Measurements from ENCODE around the gene PDZRN4.

Gene PDZRN4

GRCh38 chr12:41462312-41462711 is 274.2 kb downstream of the PDZRN4 start:
- no peak for DNase-seq

GRCh38 chr12:41465526-41465925 is 277.4 kb downstream of the PDZRN4 start:
- DNase-seq: no peak

- no peak for DNase-seq
Measured at GRCh38 chr12:41466300-41466699, 278.2 kb downstream of the PDZRN4 start.

- no peak for DNase-seq
Measured at GRCh38 chr12:41466802-41467201, 278.7 kb downstream of the PDZRN4 start.

GRCh38 chr12:41467591-41468325 is 279.6 kb downstream of the PDZRN4 start:
- DNase-seq: no peak

GRCh38 chr12:41468341-41468740 is 280.2 kb downstream of the PDZRN4 start:
- DNase-seq: no peak

GRCh38 chr12:41468756-41469155 is 280.6 kb downstream of the PDZRN4 start:
- no peak for DNase-seq

DNA sequence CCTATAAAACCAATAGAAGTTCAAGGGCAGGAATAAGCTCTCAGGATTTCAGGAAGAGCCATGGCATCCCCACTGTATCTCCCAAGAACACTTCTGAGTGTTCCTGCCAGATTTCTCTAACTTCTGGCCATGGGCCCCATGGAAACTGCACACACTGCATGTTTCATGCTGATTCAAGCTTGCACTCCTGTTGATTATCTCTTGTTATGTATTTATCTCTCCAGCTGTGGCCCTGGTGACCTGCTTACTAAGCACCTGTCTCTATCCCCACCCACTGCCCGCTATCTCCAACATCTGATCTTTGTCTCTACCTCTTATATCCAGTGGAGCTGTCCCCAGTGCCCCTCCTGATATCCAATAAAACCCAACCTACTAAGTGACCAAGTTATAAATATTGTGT is 285.3 kb downstream of the PDZRN4 start:
- no peak for DNase-seq

DNA sequence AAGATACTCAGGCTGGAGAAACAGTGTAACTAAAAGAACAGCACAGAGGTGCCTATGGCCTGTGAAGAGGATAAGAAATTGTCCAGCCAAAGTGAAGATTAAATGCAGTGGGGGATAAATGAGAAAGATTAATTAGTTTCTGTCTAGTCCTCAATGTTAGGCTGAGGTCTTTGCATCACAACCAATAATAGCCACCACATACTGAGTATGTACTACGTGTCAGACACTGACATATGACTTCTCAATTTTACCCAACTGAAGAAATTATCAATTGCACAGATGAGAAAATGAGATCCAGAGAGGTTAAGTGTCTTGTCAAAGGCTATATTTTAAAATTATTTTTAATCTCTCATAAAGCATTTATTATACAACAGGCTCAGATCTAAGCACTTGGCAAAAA is 285.9 kb downstream of the PDZRN4 start:
- DNase-seq: no peak

- DNase-seq: no peak
Measured at GRCh38 chr12:41476499-41477439, 288.6 kb downstream of the PDZRN4 start.

GRCh38 chr12:41479426-41479825 is 291.3 kb downstream of the PDZRN4 start:
- no peak for DNase-seq

GRCh38 chr12:41485203-41485602 is 297.1 kb downstream of the PDZRN4 start:
- DNase-seq: no peak

- no peak for DNase-seq
Measured at GRCh38 chr12:41486718-41487117, 298.6 kb downstream of the PDZRN4 start.

DNA sequence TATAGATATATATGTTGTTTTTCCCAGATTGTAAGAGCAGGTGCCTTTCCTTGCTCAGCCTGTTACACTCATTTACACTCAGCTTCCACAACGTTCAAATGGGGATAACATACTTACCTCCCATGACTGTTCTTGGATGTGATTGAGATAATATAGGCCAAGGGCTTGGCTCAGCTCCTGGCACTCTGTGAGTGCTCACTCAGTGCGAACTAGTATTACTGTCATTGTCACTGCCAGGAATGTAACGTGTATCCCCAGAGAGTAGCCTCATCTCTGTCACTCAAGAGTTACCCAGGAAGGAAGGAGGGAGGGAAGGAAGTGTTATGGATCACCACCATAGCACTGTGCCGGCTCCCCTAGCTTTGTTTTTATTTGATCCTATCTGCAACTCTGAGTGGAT is 307.9 kb downstream of the PDZRN4 start:
- DNase-seq: no peak

DNA sequence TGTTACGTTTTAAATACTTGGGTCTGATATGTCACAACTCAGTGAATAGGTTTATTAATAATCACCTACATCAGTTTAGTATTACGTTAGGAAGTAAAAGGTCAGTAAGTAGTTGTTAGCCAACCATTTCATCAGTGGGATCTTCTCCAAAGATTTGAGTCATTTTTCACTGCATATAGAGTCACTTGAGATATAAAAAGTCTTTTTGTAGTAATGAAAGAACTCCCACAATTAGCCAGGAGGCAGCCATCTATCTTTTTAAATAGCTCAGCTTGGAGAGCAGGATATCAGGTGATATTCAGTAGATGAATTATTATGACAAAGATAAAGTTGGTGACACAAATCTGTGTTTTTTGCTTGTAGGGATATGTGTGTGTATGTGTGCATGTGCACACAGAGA is 309.3 kb downstream of the PDZRN4 start:
- DNase-seq: no peak

- no peak for DNase-seq
Measured at GRCh38 chr12:41504976-41505375, 316.9 kb downstream of the PDZRN4 start.

DNA sequence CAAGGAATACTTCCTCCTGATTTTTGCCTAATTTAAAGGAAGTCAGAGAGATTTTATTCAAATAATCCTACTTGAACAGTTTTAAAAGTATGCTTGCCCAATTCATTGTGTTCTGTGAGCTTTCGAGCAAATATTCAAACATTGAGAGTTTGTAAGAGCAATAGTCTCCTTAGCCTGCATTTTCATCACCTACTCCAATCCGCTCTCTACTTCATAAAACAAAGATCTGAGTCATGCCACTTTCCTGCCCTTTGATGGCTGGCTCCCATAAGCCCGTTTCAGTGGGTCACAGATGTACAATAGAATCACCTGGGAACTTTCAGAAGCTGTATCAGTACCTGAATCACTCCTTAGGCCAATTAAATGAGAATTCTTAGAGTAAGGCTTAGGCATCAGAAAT is 319.2 kb downstream of the PDZRN4 start:
- DNase-seq: no peak

DNA sequence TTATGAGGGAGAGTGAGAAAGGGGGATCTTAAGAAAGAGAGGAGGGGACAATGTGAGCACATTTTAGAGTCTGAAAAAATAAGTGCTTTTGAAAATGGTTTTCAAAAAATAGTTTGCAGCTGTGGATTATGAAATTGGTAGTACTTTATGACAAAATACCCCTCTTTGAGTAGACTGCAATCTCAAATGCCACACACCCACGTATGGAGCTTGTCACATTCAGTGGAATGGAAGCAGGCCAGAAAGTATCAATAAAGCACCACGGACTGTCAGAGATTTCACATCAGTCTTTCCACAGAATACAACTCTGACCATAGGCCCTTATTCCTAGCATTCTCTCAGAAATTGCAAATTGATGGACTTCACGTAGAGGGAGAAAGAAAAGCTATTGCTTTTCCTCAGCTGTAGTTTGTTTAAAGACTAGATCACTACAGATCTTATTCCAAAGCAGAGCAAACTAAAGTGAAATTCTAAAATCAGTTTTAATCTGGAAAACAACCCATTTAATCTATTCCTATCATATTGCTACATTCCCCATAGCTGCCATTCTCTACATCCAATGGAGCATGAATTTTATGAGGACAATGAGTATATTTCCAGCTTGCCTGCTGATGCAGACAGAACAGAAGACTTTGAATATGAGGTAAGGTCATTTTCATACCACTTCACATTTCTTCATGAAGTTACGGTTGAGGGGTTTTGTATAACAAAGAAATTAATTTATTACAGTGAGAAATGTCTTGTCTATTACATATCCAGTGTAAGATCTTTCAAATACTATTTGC is 321.3 kb downstream of the PDZRN4 start:
- no peak for DNase-seq

DNA sequence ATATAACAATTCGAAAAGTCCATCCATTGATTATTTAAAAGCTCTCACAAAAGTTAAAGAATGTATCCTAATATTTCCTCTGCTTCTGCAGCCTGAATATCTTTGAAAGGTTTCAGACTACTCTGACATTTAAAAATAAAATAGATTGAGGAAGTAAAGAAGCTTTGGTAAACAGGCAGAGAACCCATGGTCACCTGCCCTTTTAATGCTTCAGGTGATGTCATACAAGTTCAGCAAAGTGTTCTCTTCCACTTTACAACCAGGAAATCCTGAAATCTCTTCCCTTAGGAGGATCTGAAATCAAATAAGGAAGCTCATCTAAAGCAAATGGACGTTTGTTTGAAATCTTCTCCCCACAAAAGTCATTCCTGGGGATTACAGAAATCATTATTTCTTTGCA is 322.4 kb downstream of the PDZRN4 start:
- DNase-seq: no peak

GRCh38 chr12:41511247-41511646 is 323.1 kb downstream of the PDZRN4 start:
- DNase-seq: no peak

DNA sequence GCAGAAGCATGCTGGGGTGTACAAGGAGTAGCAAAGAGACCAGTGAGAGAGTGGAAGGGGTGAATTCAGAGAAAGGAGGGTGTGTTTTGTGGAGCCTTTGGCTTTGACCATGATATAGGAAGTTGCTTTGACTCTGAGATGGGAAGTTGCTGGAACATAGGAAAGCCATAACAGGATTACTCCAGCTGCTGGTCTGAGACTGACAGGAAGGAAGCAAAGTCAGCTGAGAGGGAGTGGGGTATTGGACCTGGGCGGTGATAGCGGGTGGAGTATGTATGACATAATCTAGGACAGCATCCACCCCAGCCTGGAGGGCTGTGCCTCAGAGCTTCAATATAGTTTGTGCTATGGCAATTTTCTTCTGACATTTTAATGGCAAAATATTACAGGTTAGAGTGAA is 324.4 kb downstream of the PDZRN4 start:
- no peak for DNase-seq

- no peak for DNase-seq
Measured at GRCh38 chr12:41514021-41514777, 326.1 kb downstream of the PDZRN4 start.

DNA sequence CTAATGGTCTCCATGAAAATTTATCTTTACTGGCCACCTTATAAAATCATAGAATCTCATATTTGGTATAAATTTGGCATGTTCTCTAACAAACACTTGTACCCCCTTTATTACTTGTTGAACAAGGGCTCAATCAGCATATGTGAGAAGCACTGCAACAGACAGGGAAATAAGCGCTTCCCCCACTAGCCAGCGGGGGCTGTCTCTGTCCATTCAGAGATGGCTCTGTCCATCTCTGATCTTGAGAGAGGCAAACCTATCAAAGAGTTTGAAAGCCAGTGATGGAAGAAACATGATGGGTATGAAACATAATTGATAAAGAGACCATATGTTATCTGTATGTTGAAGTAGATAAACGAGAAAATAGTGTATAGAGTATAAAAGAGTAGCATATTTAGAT is 326.8 kb downstream of the PDZRN4 start:
- no peak for DNase-seq

Data from AML-193 (cell line).